DMS 273 (cell line): ENCODE data around the gene STAMBP.
"Not testable (repeated sequence)": the region's sequence is repeated elsewhere in the genome, so short reads cannot be mapped to it uniquely, and the experiment has no call there.

Experiments used
- DNase-seq: peaks from one replicate; lab custom pipeline; 2025; ENCODE audit not compliant: unreplicated experiment; lab: John Stamatoyannopoulos, UW

STAMBP gene

DNA sequence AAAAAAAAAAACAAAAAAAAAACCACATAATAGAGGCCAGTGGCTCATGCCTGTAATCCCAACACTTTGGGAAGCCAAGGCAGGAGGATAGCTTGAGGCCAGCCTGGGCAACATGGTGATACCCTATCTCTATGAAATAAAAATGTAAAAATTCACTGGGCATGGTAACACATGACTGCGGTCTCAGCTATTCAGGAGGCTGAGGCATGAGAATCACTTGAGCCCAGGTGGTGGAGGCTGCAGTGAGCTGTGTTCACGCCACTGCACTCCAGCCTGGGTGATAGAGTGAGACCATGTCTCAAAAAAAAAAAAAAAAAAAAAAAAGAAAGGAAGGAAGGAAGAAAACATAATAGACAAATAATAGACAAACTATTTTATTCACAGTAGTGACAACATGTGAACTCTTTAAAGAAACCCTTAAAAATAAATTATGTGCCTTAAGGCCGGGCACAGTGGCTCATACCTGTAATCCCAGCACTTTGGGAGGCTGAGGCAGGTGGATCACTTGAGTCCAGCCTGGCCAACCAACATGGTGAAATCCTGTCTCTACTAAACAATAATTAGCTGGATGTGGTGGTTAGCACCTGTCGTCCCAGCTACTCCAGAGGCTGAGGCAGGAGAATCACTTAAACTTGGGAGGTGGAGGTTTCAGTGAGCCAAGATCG is 75.3 kb downstream of the STAMBP start:
- DNase-seq = not testable (repeated sequence)

DNA sequence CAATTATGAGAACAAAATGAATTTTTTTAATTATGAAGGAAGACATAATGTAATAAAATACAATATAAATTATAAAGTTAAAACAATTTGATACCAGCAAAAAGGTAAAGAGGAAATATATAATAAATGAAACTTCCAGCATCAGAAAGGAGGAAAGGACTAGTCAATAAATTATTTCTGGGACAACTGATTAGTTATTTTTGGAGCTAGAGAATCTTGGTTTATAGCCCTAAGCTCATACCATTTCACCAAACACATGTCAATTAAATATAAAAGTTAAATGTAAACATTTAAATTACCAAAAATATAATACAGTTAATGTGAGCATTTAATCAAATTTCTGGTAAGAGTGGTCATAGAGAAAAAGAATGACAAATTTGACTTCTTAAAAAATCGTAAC is 76.2 kb downstream of the STAMBP start:
- DNase-seq = no peak

GRCh38 chr2:73906847-73907505 is 78.2 kb downstream of the STAMBP start:
- DNase-seq = no peak

- peak; percentile 40 for DNase-seq
Observed at GRCh38 chr2:73907840-73908452, 79.2 kb downstream of the STAMBP start.

DNA sequence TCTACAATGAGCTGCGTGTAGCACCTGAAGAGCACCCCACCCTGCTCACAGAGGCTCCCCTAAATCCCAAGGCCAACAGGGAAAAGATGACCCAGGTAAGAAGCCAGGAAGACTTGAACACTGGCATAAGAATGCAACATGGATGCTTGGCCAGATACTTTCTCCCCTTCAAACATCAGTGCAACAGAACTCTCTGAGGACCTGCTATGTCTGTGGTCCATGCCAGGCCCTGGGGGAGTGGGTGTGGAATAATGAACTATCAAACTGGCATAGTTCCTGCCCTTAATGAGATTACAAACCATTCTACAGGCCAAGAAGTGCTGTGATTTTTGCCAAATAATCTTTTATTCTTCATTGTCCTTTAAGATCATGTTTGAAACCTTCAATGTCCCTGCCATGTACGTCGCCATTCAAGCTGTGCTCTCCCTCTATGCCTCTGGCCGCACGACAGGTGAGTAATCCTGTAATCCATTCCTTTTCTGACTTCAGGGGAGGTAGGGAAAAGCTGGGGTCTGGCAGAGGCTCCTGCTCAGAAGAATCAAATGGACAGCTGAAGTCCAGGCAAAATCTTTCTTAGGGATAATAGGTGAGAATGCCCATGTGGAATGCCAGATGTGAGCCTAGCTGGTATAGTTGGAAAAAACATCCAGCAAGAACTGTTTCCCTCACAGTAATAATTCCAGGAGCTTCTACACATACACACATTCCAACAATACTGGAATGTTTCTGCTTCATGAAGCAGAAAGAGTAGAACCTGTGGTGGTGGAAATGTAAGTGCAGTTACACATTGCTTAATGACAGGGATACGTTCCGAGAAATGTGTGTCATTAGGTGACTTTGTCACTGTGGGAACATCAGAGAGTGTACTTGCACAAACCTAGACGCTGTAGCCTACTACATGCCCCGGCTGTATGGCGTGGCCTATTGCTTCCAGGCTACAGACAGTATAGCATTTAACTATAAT is 80.2 kb downstream of the STAMBP start:
- DNase-seq = no peak

GRCh38 chr2:73910873-73911547 is 82.2 kb downstream of the STAMBP start:
- DNase-seq = no peak

DNA sequence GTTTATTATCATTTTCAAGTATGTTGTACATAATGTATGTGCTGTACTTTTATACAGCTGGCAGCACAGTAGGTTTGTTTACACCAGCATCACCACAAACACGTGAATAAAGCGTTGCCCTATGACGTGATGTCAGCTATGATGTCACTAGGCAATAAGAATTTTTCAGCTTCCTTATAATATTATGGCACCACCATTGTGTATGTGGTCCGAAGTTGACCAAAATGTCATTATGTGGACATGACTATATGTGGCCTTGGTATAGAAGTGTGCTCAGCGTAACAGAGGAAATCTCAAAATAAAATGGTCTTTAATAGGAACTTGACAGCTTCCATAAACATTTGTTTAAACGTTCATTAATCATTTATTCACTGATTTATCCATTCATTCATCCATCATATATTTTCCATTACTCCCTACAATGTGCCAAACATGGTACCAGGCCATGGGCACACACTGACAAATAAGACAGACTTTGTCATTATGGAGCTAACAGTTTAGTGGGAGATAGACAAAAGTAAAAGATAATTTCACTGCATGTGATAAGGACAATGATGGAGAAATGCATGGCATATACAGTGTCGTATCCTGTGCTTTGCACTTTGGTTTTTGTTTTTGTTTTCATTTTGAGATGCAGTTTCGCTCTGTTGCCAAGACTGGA is 82.9 kb downstream of the STAMBP start:
- DNase-seq = no peak

GRCh38 chr2:73913414-73914054 is 84.8 kb downstream of the STAMBP start:
- DNase-seq = no peak

- DNase-seq = no peak
Observed at GRCh38 chr2:73914667-73915066, 85.9 kb downstream of the STAMBP start.

GRCh38 chr2:73915437-73915993 is 86.8 kb downstream of the STAMBP start:
- DNase-seq = no peak

DNA sequence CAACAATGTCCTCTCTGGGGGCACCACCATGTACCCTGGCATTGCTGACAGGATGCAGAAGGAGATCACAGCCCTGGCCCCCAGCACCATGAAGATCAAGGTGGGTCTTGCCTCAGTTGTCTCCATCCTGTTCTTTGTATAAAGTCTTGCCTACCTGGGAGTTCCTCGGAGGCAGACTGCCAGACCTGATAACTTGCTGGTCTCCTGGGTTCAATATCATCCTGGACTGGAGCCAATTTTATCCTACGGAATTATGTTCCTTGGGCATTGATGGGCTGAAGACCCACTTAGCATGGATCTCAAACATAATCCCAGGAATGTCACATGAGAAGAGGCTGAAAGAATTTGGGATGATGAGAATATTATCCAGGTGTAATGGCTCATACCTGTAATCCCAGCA is 87.9 kb downstream of the STAMBP start:
- DNase-seq = no peak

GRCh38 chr2:73917296-73917695 is 88.5 kb downstream of the STAMBP start:
- DNase-seq = no peak

DNA sequence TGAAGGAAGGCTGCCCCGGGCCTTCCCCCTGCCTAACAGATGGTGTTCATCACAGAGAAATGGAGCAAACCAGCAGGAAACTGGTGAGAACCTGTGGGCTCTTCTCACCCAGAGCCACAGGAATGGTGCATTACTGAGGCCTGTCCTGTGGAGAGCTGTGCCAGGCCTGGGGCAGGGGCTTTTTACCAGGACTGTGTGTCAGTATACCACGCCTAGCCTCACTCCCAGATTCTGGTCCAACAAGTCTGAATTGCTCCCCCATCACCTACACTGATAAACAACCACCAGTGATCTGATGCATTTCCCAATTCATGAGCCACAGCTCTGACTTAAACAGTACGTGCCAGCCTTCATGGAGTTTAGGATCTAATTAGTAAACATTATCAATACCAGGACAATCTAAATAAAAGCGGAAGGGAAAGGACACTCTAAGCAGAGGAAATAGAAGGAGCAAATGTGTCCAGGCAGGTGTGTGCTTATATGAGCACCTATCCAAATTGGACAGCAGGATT is 89.0 kb downstream of the STAMBP start:
- no peak for DNase-seq

GRCh38 chr2:73918856-73919255 is 90.1 kb downstream of the STAMBP start:
- DNase-seq = no peak

GRCh38 chr2:73919596-73920228 is 91.0 kb downstream of the STAMBP start:
- DNase-seq = no peak

GRCh38 chr2:73920577-73921545 is 92.1 kb downstream of the STAMBP start:
- peak; percentile 81 for DNase-seq

GRCh38 chr2:73921581-73921980 is 92.8 kb downstream of the STAMBP start:
- no peak for DNase-seq

DNA sequence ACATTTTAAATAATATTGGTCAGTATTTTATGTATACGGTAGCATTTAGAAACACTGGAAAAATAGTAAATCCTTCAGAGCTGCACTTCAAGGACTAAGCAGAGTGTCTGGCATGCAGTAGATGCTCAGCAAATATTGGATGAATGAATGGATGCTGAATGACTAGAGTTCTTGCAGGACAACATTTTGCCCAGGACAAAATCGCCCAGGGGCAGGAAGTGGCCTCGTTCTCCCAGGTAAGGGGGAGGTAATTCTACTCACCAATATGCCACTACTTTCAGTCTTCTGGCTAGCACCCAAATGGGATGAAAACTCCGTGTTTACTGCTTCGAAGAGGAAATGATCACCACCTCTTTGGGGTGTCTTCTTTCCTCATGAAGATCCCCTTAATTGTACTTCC is 93.9 kb downstream of the STAMBP start:
- DNase-seq = no peak
